Subcutaneous abdominal adipose tissue (tissue), 5 donors: ENCODE results near the gene KLHDC7A.

Source experiments
- H3K27ac ChIP-seq: one replicate; pipeline ENCODE4 v1.7.0; 2013; ENCODE audit warnings: low read depth, mild to moderate bottlenecking, inconsistent platforms, low read length, moderate library complexity
- H3K27me3 ChIP-seq, 5 donors: one replicate each; pipeline ENCODE4 v1.7.0; 2013; ENCODE audit warnings: low read length in 5 of 5, inconsistent platforms in 1 of 5; ENCODE audit not compliant: control insufficient read depth in 5 of 5, insufficient read depth in 4 of 5
- H3K36me3 ChIP-seq, 5 donors: one replicate each; pipeline ENCODE4 v1.7.0; 2013; ENCODE audit warnings: low read length in 5 of 5; ENCODE audit not compliant: control insufficient read depth in 5 of 5, insufficient read depth in 5 of 5
- H3K4me1 ChIP-seq, 5 donors: one replicate each; pipeline ENCODE4 v1.7.0; 2013; ENCODE audit warnings: low read length in 5 of 5, mild to moderate bottlenecking in 3 of 5, moderate library complexity in 1 of 5; ENCODE audit not compliant: control insufficient read depth in 5 of 5, insufficient read depth in 5 of 5
- H3K4me3 ChIP-seq, 5 donors: one replicate each; pipeline ENCODE4 v1.7.0; 2013; ENCODE audit warnings: low read length in 5 of 5, low read depth in 1 of 5
- H3K9ac ChIP-seq, 5 donors: one replicate each; pipeline ENCODE4 v1.7.0; 2013; ENCODE audit warnings: low read length in 5 of 5, mild to moderate bottlenecking in 4 of 5, moderate library complexity in 3 of 5
- H3K9me3 ChIP-seq, 5 donors: one replicate each; pipeline ENCODE4 v1.7.0; 2013; ENCODE audit warnings: low read length in 5 of 5; ENCODE audit not compliant: control insufficient read depth in 5 of 5
- donor health status: healthy.
- donor health status: healthy.
- donor health status: healthy.
- donor health status: healthy.
- donor health status: healthy.

Gene KLHDC7A

GRCh38 chr1:18470671-18471355 lies 9.9 kb upstream of the KLHDC7A start:
- H3K4me1 ChIP-seq: no peaks in the 10 kb centered on the region
- peaks cover 0 to 4% (median 0%) of the 10 kb centered on the region in 5 donors for H3K27me3 ChIP-seq
- no peak overlapping the region for H3K27ac ChIP-seq
- H3K9ac ChIP-seq: no peak overlapping the region
- no peaks in the 10 kb centered on the region for H3K9me3 ChIP-seq
- H3K36me3 ChIP-seq: no peaks in the 10 kb centered on the region
- no peak overlapping the region for H3K4me3 ChIP-seq

DNA sequence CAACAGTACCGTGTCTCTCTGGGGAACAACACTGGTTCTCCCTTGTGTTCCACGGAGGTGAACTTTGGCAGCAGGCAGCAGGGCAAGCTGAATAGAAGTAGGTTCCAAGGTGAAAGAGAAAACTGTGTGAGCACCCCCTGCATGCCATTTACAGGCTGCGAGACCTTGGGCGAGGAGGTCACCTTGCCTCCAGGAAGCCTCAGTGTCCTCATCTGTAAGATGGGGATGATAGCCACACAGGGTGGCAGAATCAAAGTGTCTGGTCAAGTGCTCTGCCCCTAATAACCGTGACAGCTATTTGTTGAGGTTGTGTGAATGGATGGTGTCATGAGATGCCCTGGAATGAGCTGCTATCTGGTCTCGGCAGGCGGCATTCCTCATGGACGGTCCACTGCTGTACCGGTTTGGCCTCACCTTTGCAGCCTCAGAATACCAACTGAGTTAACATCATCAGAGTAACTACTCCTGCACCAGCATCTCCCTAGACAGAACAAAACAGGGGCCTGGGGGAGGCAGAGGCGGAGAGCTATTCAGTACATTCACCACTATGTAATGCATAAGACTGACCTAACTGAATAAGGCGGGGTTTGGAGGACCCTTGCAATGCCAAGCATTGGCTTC lies 7.4 kb upstream of the KLHDC7A start:
- Histone ChIP-seq H3K4me3 (no peak overlapping the region), H3K27me3 (peaks cover 0 to 5% (median 0%) of the 10 kb centered on the region in 5 donors)

GRCh38 chr1:18474559-18475175 lies 6.1 kb upstream of the KLHDC7A start:
- Histone ChIP-seq H3K4me3 (no peak overlapping the region), H3K27ac (no peak overlapping the region), H3K27me3 (peaks cover 0 to 5% (median 0%) of the 10 kb centered on the region in 5 donors), H3K9ac (no peak overlapping the region), H3K4me1 (peaks cover 1 to 9% (median 6%) of the 10 kb centered on the region in 5 donors), H3K36me3 (no peaks in the 10 kb centered on the region), H3K9me3 (no peaks in the 10 kb centered on the region)

More for the DNA sequence above, 7.4 kb upstream of the KLHDC7A start:
- Histone ChIP-seq H3K27ac (no peak overlapping the region), H3K36me3 (no peaks in the 10 kb centered on the region), H3K9ac (no peak overlapping the region), H3K4me1 (no peaks in the 10 kb centered on the region), H3K9me3 (no peaks in the 10 kb centered on the region)

DNA sequence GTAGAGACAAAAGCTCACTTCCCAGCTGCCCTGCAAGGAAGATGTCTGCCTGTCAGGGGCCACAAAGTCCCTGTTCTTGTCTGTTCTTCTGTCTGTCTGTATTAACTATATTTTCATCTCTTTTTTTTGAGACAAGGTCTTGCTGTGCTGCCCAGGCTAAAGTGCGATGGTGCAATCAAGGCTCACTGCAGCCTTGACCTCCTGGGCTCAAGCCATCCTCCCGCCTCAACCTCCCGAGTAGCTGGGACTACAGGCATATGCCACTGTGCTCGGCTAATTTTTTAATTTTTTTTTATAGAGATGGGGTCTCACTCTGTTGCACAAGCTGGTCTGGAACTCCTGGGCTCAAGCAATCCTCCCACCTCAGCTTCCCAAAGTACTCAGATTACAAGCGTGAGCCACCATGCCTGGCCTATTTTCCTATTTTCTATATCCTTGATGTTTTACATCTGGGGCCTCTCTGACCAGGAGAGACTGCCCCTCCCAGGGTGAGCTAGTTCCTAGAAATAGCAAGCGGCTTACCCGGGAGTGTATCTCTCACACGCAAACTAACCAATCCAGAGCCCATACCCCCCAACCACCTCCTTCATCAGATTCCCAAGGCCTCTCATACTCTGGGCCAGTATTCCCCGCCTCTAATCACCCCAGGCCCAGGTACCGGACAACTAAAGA lies 5.4 kb upstream of the KLHDC7A start:
- Histone ChIP-seq H3K36me3 (no peaks in the 10 kb centered on the region), H3K27me3 (peaks cover 0 to 5% (median 0%) of the 10 kb centered on the region in 5 donors), H3K9me3 (no peaks in the 10 kb centered on the region), H3K9ac (no peak overlapping the region), H3K4me3 (no peak overlapping the region), H3K27ac (no peak overlapping the region), H3K4me1 (peaks cover 4 to 16% (median 12%) of the 10 kb centered on the region in 5 donors)

DNA sequence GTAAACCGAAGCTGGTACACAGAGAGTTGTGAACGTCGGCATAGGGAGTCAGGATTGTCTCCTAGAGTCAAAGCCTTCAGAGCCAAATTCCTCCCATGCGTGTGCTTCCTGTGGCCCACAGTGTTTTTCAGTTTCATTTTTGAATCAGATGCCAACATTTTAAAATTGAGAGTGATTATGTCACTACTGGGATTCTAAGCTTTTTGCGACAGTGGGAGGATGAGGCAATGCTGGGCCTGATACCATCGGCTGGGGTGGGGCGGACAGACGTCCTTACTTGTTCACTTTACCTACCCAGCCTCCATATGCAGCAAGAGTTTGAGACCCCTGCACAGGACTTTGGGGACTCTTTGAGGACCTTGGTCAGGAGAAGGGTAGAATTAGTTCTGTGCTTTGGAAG lies 1.3 kb upstream of the KLHDC7A start:
- Histone ChIP-seq H3K9me3 (no peaks in the 10 kb centered on the region), H3K27ac (peak overlapping the region; percentile 86), H3K4me3 (no peak overlapping the region), H3K4me1 (peaks cover 4 to 30% (median 22%) of the 10 kb centered on the region in 5 donors), H3K9ac (peak overlapping the region in 1 of 5 donors; percentile 19), H3K27me3 (peaks cover 0 to 8% (median 0%) of the 10 kb centered on the region in 5 donors), H3K36me3 (no peaks in the 10 kb centered on the region)

DNA sequence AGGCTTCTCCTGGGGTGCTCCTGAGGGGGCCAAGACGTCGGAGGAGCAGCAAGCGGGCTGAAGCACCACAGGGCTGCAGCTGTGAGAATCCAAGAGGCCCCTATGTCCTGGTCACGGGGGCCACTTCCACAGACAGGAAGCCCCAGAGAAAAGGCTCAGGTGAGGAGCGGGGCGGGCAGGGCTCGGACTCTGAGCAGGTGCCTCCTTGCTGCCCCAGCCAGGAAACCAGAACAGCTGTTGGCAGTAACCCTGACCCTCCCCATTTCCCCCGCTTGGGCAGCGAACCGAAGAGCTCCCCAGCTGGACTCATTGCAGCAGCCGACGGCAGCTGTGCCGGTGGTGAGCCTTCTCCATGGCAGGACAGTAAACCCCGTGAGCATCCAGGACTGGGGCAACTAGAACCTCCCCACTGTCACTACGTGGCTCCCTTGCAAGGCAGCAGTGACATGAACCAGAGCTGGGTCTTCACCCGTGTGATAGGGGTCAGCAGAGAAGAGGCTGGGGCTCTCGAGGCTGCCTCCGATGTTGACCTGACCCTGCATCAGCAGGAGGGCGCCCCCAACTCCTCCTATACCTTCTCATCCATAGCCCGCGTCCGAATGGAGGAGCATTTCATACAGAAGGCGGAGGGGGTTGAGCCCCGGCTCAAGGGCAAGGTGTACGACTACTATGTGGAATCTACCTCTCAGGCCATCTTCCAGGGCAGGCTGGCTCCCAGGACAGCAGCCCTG lies 625 bp downstream of the KLHDC7A start:
- peaks cover 4 to 30% (median 22%) of the 10 kb centered on the region in 5 donors for H3K4me1 ChIP-seq
- H3K9me3 ChIP-seq: no peaks in the 10 kb centered on the region
- peak overlapping the region; percentile 86 for H3K27ac ChIP-seq
- H3K9ac ChIP-seq: peak overlapping the region in 1 of 5 donors; percentile 2
- no peak overlapping the region for H3K4me3 ChIP-seq
- no peaks in the 10 kb centered on the region for H3K36me3 ChIP-seq
- H3K27me3 ChIP-seq: peaks cover 0 to 8% (median 0%) of the 10 kb centered on the region in 5 donors

DNA sequence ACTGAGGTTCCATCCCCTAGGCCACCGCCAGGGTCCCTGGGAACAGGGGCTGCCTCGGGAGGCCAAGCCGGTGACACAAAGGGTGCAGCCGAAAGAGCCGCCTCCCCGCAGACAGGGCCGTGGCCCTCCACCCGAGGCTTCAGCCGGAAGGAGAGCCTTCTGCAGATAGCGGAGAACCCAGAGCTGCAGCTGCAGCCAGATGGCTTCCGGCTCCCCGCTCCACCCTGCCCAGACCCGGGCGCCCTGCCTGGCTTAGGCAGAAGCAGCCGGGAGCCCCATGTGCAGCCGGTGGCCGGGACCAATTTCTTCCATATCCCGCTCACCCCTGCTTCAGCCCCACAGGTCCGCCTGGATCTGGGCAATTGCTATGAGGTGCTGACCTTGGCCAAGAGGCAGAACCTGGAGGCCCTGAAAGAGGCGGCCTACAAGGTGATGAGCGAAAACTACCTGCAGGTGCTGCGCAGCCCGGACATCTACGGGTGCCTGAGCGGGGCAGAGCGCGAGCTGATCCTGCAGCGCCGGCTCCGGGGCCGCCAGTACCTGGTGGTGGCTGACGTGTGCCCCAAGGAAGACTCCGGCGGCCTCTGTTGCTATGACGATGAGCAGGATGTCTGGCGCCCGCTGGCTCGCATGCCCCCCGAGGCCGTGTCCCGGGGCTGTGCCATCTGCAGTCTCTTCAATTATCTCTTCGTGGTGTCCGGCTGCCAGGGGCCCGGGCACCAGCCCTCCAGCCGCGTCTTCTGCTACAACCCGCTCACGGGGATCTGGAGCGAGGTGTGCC lies 1.4 kb downstream of the KLHDC7A start:
- peaks cover 0 to 8% (median 0%) of the 10 kb centered on the region in 5 donors for H3K27me3 ChIP-seq
- peaks cover 4 to 30% (median 22%) of the 10 kb centered on the region in 5 donors for H3K4me1 ChIP-seq
- no peak overlapping the region for H3K9ac ChIP-seq
- peak overlapping the region; percentile 86 for H3K27ac ChIP-seq
- no peaks in the 10 kb centered on the region for H3K36me3 ChIP-seq
- H3K4me3 ChIP-seq: no peak overlapping the region
- H3K9me3 ChIP-seq: no peaks in the 10 kb centered on the region

DNA sequence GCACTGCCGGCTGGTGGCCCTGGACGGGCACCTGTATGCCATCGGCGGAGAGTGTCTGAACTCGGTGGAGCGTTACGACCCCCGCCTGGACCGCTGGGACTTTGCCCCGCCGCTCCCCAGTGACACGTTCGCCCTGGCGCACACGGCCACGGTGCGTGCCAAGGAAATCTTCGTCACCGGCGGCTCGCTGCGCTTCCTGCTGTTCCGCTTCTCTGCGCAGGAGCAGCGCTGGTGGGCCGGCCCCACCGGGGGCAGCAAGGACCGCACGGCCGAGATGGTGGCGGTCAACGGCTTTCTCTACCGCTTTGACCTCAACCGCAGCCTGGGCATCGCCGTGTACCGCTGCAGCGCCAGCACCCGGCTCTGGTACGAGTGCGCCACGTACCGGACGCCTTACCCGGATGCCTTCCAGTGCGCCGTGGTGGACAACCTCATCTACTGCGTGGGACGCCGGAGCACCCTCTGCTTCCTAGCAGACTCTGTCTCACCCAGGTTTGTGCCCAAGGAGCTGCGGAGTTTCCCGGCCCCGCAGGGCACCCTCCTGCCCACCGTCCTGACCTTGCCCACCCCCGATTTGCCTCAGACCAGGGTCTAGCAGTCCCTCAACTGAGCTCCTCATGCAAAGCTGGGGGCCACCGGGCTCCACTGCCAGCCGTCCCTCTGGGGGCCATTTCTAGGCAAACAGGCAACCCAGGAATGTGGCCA lies 2.1 kb downstream of the KLHDC7A start:
- Histone ChIP-seq H3K9me3 (no peaks in the 10 kb centered on the region), H3K4me3 (no peak overlapping the region), H3K27me3 (peaks cover 0 to 8% (median 0%) of the 10 kb centered on the region in 5 donors), H3K36me3 (no peaks in the 10 kb centered on the region), H3K27ac (no peak overlapping the region), H3K4me1 (peaks cover 4 to 30% (median 22%) of the 10 kb centered on the region in 5 donors), H3K9ac (no peak overlapping the region)
